CD4-positive, alpha-beta T cell (primary cell): Measurements from ENCODE around the gene SPA17. TPM values are rescaled to one million over a fixed set of nuclear protein-coding genes. Genes with fewer than 3 reads are reported as not detected.
A peak's percentile ranks its signal among the peaks of the same experiment; 100 is the strongest.

ENCODE experiments used
- ATAC-seq: fragments of 200-7000 bp; cut with Tn5 transposase; one replicate; pipeline ENCODE4 v1.10.0; 2022; ENCODE audit warnings: mild to moderate bottlenecking; ENCODE audit not compliant: poor library complexity
- CTCF ChIA-PET: fragments of 350-600 bp; sonication (Branson Sonifier 250); formaldehyde crosslinking; loops from one replicate; lab custom pipeline; 2021; ENCODE audit warnings: antibody characterized with exemption, inconsistent platforms; lab: Charles Lee
- POLR2A ChIA-PET: fragments of 350-600 bp; sonication (Branson Sonifier 250); formaldehyde crosslinking; loops from one replicate; lab custom pipeline; 2021; ENCODE audit warnings: antibody characterized with exemption, inconsistent platforms; lab: Charles Lee
- DNase-seq, 14 experiments: peaks; one replicate each; pipeline ENCODE4 v3.0.0-alpha.2; 2013 to 2020; ENCODE audit warnings: mixed read lengths in 2 of 14
- H3K27ac ChIP-seq, 2 donors: one replicate each; pipeline versions ENCODE4 v1.5.1 to v1.7.0; 2013; ENCODE audit warnings: low read length in 2 of 2, low read depth in 1 of 2, mild to moderate bottlenecking in 1 of 2
- H3K27me3 ChIP-seq, 2 experiments: 1 replicate in 1 of 2; 2 replicates in 1 of 2; pipeline versions ENCODE4 v1.6.1 to v1.7.0; 2013; ENCODE audit warnings: low read length in 2 of 2, control low read depth in 1 of 2, mild to moderate bottlenecking in 1 of 2, moderate library complexity in 1 of 2; ENCODE audit not compliant: insufficient read depth in 2 of 2, control insufficient read depth in 1 of 2
- H3K36me3 ChIP-seq: one replicate; pipeline ENCODE4 v1.6.1; 2013; ENCODE audit warnings: low read length, control low read depth; ENCODE audit not compliant: insufficient read depth
- H3K4me1 ChIP-seq: one replicate; pipeline ENCODE4 v1.6.1; 2013; ENCODE audit warnings: low read length, control low read depth; ENCODE audit not compliant: insufficient read depth
- H3K4me3 ChIP-seq: one replicate; pipeline ENCODE4 v1.5.1; 2013; ENCODE audit warnings: mild to moderate bottlenecking, low read length, moderate library complexity
- H3K9me3 ChIP-seq, 2 experiments: 1 replicate in 1 of 2; 2 replicates in 1 of 2; pipeline versions ENCODE4 v1.6.1 to v1.7.0; 2013; ENCODE audit warnings: low read length in 2 of 2, mild to moderate bottlenecking in 2 of 2, control low read depth in 1 of 2, moderate library complexity in 1 of 2; ENCODE audit not compliant: control insufficient read depth in 1 of 2, insufficient read depth in 1 of 2
- H3K27ac Mint-ChIP-seq: one replicate; pipeline ENCODE4 v1.8.0; 2020; ENCODE audit warnings: mixed read lengths
- H3K27me3 Mint-ChIP-seq: one replicate; pipeline ENCODE4 v1.8.0; 2021; ENCODE audit warnings: mixed read lengths
- H3K36me3 Mint-ChIP-seq: one replicate; pipeline ENCODE4 v1.8.0; 2021; ENCODE audit warnings: low read depth, mixed read lengths
- H3K4me1 Mint-ChIP-seq: one replicate; pipeline ENCODE4 v1.8.0; 2021; ENCODE audit warnings: low read depth, mixed read lengths
- H3K4me3 Mint-ChIP-seq: one replicate; pipeline ENCODE4 v1.8.0; 2020; ENCODE audit warnings: mild to moderate bottlenecking, mixed read lengths
- H3K9me3 Mint-ChIP-seq: one replicate; pipeline ENCODE4 v1.8.0; 2020; ENCODE audit warnings: mixed read lengths
- CTCF ChIP-seq: fragments of 200-600 bp; IDR thresholded peaks from one replicate; pipeline ENCODE4 v1.8.0; 2022; ENCODE audit warnings: antibody characterized with exemption, mild to moderate bottlenecking
- intact Hi-C, 2 experiments: fragments of 100-400 bp; cut with DNase I in 1 of 2; cut with micrococcal nuclease in 1 of 2; formaldehyde crosslinking; loops; one replicate each; pipeline versions ENCODE4 v1.15.1 to v1.9.0; 2023 to 2025; cut with DNase I, micrococcal nuclease
- total RNA-seq, 174 experiments: library from RNA in 2 of 174; stranded (reverse) in 2 of 174; gene quantifications; one replicate each; pipeline ENCODE4 v1.2.3 and lab custom pipeline; 2021 to 2026

Gene SPA17
- total RNA-seq, 2 experiments from 2014 or later, result 0.16 TPM; not detected in 1

GRCh38 chr11:124674168-124674517 is 439 bp downstream of the SPA17 start:
- Histone ChIP-seq H3K36me3 (no peaks in the 10 kb centered on the region), H3K9me3 (no peaks in the 10 kb centered on the region), H3K27me3 (no peaks in the 10 kb centered on the region), H3K4me3 (peak overlapping the region; percentile 85), H3K4me1 (peaks cover 31% of the 10 kb centered on the region), H3K27ac (peak overlapping the region; percentile 71 to 80)
- no peaks in the 10 kb centered on the region for H3K27me3 Mint-ChIP-seq
- no peaks in the 10 kb centered on the region for H3K9me3 Mint-ChIP-seq
- no peak overlapping the region for H3K27ac Mint-ChIP-seq
- peaks cover 42% of the 10 kb centered on the region for H3K4me1 Mint-ChIP-seq
- ATAC-seq (no peak), DNase-seq (peak in 1 of 14 experiments; percentile 9)
- intact Hi-C loops, result loop anchor here (5.0 to 10.0 kb wide), 3 partner anchors 203 to 1211 kb away; partner anchors contain the start of genes HYLS1 (in 1 of the 2) and TMEM218 (in 1 of the 2)
- POLR2A ChIA-PET, result interaction anchor here (0.6 to 6.2 kb wide), 13 partner anchors 14 to 559 kb away, joined by 3 to 89 read pairs (median 4); partner anchors contain the start of genes CCDC15, TBRG1, TMEM218 and VWA5A
- H3K4me3 Mint-ChIP-seq, result peak overlapping the region; percentile 91
- no peak for TF ChIP-seq CTCF
- CTCF ChIA-PET, result interaction anchor here (0.8 to 5.9 kb wide), 9 partner anchors 10 to 202 kb away, joined by 3 to 48 read pairs (median 4); partner anchors contain the start of gene ESAM
- peaks cover 10% of the 10 kb centered on the region for H3K36me3 Mint-ChIP-seq

GRCh38 chr11:124674571-124674970 is 867 bp downstream of the SPA17 start:
- H3K27me3 ChIP-seq, result no peaks in the 10 kb centered on the region
- ChIA-PET POLR2A (interaction anchor here (6.2 kb wide), 1 partner anchor 72 kb away, joined by 89 read pairs; no protein-coding TSS in a partner anchor), CTCF (interaction anchor here (0.7 to 1.7 kb wide), 3 partner anchors 15 to 202 kb away, joined by 3 to 6 read pairs (median 3); no protein-coding TSS in a partner anchor)
- peak overlapping the region; percentile 71 to 80 for H3K27ac ChIP-seq
- DNase-seq (no peak), ATAC-seq (no peak)
- no peaks in the 10 kb centered on the region for H3K9me3 Mint-ChIP-seq
- H3K27ac Mint-ChIP-seq, result no peak overlapping the region
- H3K9me3 ChIP-seq, result no peaks in the 10 kb centered on the region
- no peaks in the 10 kb centered on the region for H3K27me3 Mint-ChIP-seq
- no peak overlapping the region for H3K4me3 ChIP-seq
- peak overlapping the region; percentile 91 for H3K4me3 Mint-ChIP-seq
- H3K4me1 Mint-ChIP-seq, result peaks cover 42% of the 10 kb centered on the region
- no peaks in the 10 kb centered on the region for H3K36me3 ChIP-seq
- peaks cover 27% of the 10 kb centered on the region for H3K4me1 ChIP-seq
- H3K36me3 Mint-ChIP-seq, result peaks cover 10% of the 10 kb centered on the region
- intact Hi-C loops, result loop anchor here (5.0 to 10.0 kb wide), 3 partner anchors 203 to 1210 kb away; partner anchors contain the start of genes HYLS1 (in 1 of the 2) and TMEM218 (in 1 of the 2)
- no peak for TF ChIP-seq CTCF

GRCh38 chr11:124676386-124676785 is 2.7 kb downstream of the SPA17 start:
- DNase-seq (no peak), ATAC-seq (no peak)
- ChIA-PET POLR2A (no interaction called here), CTCF (interaction anchor here (1.6 kb wide), 1 partner anchor 70 kb away, joined by 4 read pairs; no protein-coding TSS in a partner anchor)
- Histone ChIP-seq H3K36me3 (no peaks in the 10 kb centered on the region), H3K27me3 (no peaks in the 10 kb centered on the region), H3K27ac (no peak overlapping the region), H3K4me3 (no peak overlapping the region), H3K4me1 (peaks cover 19% of the 10 kb centered on the region), H3K9me3 (no peaks in the 10 kb centered on the region)
- H3K4me1 Mint-ChIP-seq, result peaks cover 31% of the 10 kb centered on the region
- intact Hi-C loops, result loop anchor here in 1 of 2 experiments (10.0 kb wide), 1 partner anchor 1208 kb away; the partner anchor contains the start of gene HYLS1
- peak overlapping the region; percentile 49 for H3K27ac Mint-ChIP-seq
- no peak for TF ChIP-seq CTCF
- no peaks in the 10 kb centered on the region for H3K27me3 Mint-ChIP-seq
- peaks cover 10% of the 10 kb centered on the region for H3K36me3 Mint-ChIP-seq
- H3K4me3 Mint-ChIP-seq, result no peak overlapping the region
- H3K9me3 Mint-ChIP-seq, result no peaks in the 10 kb centered on the region
